HG02763 (cell line): ENCODE measurements around the gene MAML1.
"Not testable (repeated sequence)": the region's sequence is repeated elsewhere in the genome, so short reads cannot be mapped to it uniquely, and the experiment has no call there.

Experiments used
- ATAC-seq: cut with Tn5 transposase; IDR thresholded peaks from one replicate; pipeline ENCODE4 v1.9.1; 2021; ENCODE audit warnings: mild to moderate bottlenecking, moderate library complexity; ENCODE audit not compliant: unreplicated experiment

Gene MAML1

GRCh38 chr5:179732412-179732917 lies at the start of gene MAML1:
Gene MAML1, plus strand, starts transcription at chr5:179732822. Its CDS starts 291 bp downstream, at chr5:179733113.
- peak; percentile 95 for ATAC-seq

GRCh38 chr5:179689212-179689611 lies 43.4 kb upstream of the MAML1 start:
- ATAC-seq = not testable (repeated sequence)

- no peak for ATAC-seq
Measured at GRCh38 chr5:179694561-179694960, 38.1 kb upstream of the MAML1 start.

- no peak for ATAC-seq
Measured at GRCh38 chr5:179696603-179697002, 36.0 kb upstream of the MAML1 start.

- ATAC-seq = no peak
Measured at GRCh38 chr5:179697108-179697507, 35.5 kb upstream of the MAML1 start.

- not testable (repeated sequence) for ATAC-seq
Measured at GRCh38 chr5:179697543-179697942, 35.1 kb upstream of the MAML1 start.

GRCh38 chr5:179697993-179698934 lies 34.4 kb upstream of the MAML1 start:
- peak; percentile 88 for ATAC-seq

- ATAC-seq = peak; percentile 7
Measured at GRCh38 chr5:179698935-179699615, 33.5 kb upstream of the MAML1 start, which contains the start of gene CANX. Gene CANX, plus strand, starts transcription at chr5:179698967. Its CDS starts 6,715 bp downstream, at chr5:179705682.

- no peak for ATAC-seq
Measured at GRCh38 chr5:179699616-179700237, 32.9 kb upstream of the MAML1 start.

GRCh38 chr5:179700401-179700918 lies 32.2 kb upstream of the MAML1 start:
- no peak for ATAC-seq

GRCh38 chr5:179716286-179716685 lies 16.3 kb upstream of the MAML1 start:
- no peak for ATAC-seq

- ATAC-seq = no peak
Measured at GRCh38 chr5:179720222-179720621, 12.4 kb upstream of the MAML1 start.

- ATAC-seq = no peak
Measured at GRCh38 chr5:179724163-179724562, 8.5 kb upstream of the MAML1 start.

- ATAC-seq = no peak
Measured at GRCh38 chr5:179727106-179727505, 5.5 kb upstream of the MAML1 start.

GRCh38 chr5:179729303-179729702 lies 3.3 kb upstream of the MAML1 start:
- ATAC-seq = no peak

GRCh38 chr5:179729727-179730126 lies 2.9 kb upstream of the MAML1 start:
- no peak for ATAC-seq

- ATAC-seq = no peak
Measured at GRCh38 chr5:179730356-179730755, 2.3 kb upstream of the MAML1 start.

GRCh38 chr5:179730852-179731251 lies 1.8 kb upstream of the MAML1 start:
- ATAC-seq = no peak

- peak; percentile 2 for ATAC-seq
Measured at GRCh38 chr5:179731791-179732411, 721 bp upstream of the MAML1 start.
